BLaER1 treated with 17β-estradiol and CSF1 and Interleukin-3, amounts not matched to agents 10 nM and 100 nM (cell line): ENCODE results near the gene TMEM63C.

ENCODE experiments used
- H3K27ac ChIP-seq, 11 experiments: shearing (Covaris generic); formaldehyde crosslinking; 2 replicates each; pipeline ENCODE4 v1.8.1; 2022
- H3K27me3 ChIP-seq, 11 experiments: shearing (Covaris generic); formaldehyde crosslinking; 2 replicates each; pipeline ENCODE4 v1.8.1; 2022
- H3K36me3 ChIP-seq, 11 experiments: shearing (Covaris generic); formaldehyde crosslinking; 2 replicates each; pipeline ENCODE4 v1.8.1; 2022
- H3K4me1 ChIP-seq, 10 experiments: shearing (Covaris generic); formaldehyde crosslinking; 2 replicates each; pipeline ENCODE4 v1.8.1; 2022
- H3K4me2 ChIP-seq, 11 experiments: shearing (Covaris generic); formaldehyde crosslinking; 2 replicates each; pipeline ENCODE4 v1.8.1; 2022
- H3K4me3 ChIP-seq, 10 experiments: shearing (Covaris generic); formaldehyde crosslinking; 2 replicates each; pipeline ENCODE4 v1.8.1; 2022
- H3K9ac ChIP-seq, 11 experiments: shearing (Covaris generic); formaldehyde crosslinking; 2 replicates each; pipeline ENCODE4 v1.8.1; 2022
- H3K9me3 ChIP-seq, 11 experiments: shearing (Covaris generic); formaldehyde crosslinking; replicated peaks in 1 of 11; 2 replicates each; pipeline ENCODE4 v1.8.1; 2022
- H4K20me1 ChIP-seq, 11 experiments: shearing (Covaris generic); formaldehyde crosslinking; 2 replicates each; pipeline ENCODE4 v1.8.1; 2022
- Cebpa-rat ChIP-seq, 11 experiments: shearing (Covaris generic); IDR thresholded peaks; 2 replicates each; pipeline ENCODE4 v1.8.1; 2022

TMEM63C gene

GRCh38 chr14:77303417-77304156 lies 122.0 kb downstream of the TMEM63C start:
- H3K4me2 ChIP-seq, result peak overlapping the region in 4 of 11 experiments; percentile 30 to 68 (median 65); a peak in 7 of 22 replicates
- H3K27me3 ChIP-seq, result no peaks in the 10 kb centered on the region
- H4K20me1 ChIP-seq, result peaks cover 0 to 10% (median 0%) of the 10 kb centered on the region in 11 experiments; a peak in 2 of 22 replicates
- no peak for TF ChIP-seq Cebpa-rat (IDR thresholded peaks at IDR 0.05)
- H3K9me3 ChIP-seq, result no peaks in the 10 kb centered on the region
- H3K4me3 ChIP-seq, result no peak overlapping the region
- H3K36me3 ChIP-seq, result peaks cover 0 to 25% (median 8%) of the 10 kb centered on the region in 11 experiments; a peak in 12 of 22 replicates
- H3K9ac ChIP-seq, result peak overlapping the region in 2 of 11 experiments; percentile 7 to 18; a peak in 2 of 22 replicates
- H3K27ac ChIP-seq, result peak overlapping the region in 4 of 11 experiments; percentile 5 to 71 (median 40); a peak in 5 of 22 replicates
- H3K4me1 ChIP-seq, result peaks cover 0 to 27% (median 0%) of the 10 kb centered on the region in 10 experiments; a peak in 8 of 20 replicates

- no peak overlapping the region for H3K27ac ChIP-seq
- H3K4me2 ChIP-seq, result no peak overlapping the region
- peaks cover 0 to 35% (median 7%) of the 10 kb centered on the region in 10 experiments; a peak in 12 of 20 replicates for H3K4me1 ChIP-seq
- peaks cover 0 to 24% (median 4%) of the 10 kb centered on the region in 11 experiments; a peak in 8 of 22 replicates for H3K36me3 ChIP-seq
- no peak overlapping the region for H3K4me3 ChIP-seq
- no peak overlapping the region for H3K9ac ChIP-seq
- H4K20me1 ChIP-seq, result peaks cover 0 to 10% (median 0%) of the 10 kb centered on the region in 11 experiments; a peak in 1 of 22 replicates
- H3K9me3 ChIP-seq, result no peaks in the 10 kb centered on the region
- no peak for TF ChIP-seq Cebpa-rat (IDR thresholded peaks at IDR 0.05)
- H3K27me3 ChIP-seq, result no peaks in the 10 kb centered on the region
Measured at GRCh38 chr14:77305696-77306095, 124.1 kb downstream of the TMEM63C start.

GRCh38 chr14:77306416-77306815 lies 124.8 kb downstream of the TMEM63C start:
- no peaks in the 10 kb centered on the region for H3K27me3 ChIP-seq
- H3K9me3 ChIP-seq, result no peaks in the 10 kb centered on the region
- H3K36me3 ChIP-seq, result peaks cover 0 to 24% (median 4%) of the 10 kb centered on the region in 11 experiments; a peak in 8 of 22 replicates
- H3K9ac ChIP-seq, result no peak overlapping the region
- peaks cover 0 to 10% (median 0%) of the 10 kb centered on the region in 11 experiments; a peak in 1 of 22 replicates for H4K20me1 ChIP-seq
- H3K4me2 ChIP-seq, result no peak overlapping the region
- H3K27ac ChIP-seq, result no peak overlapping the region
- TF ChIP-seq Cebpa-rat (IDR thresholded peaks at IDR 0.05), result no peak
- H3K4me3 ChIP-seq, result no peak overlapping the region
- H3K4me1 ChIP-seq, result peaks cover 0 to 35% (median 7%) of the 10 kb centered on the region in 10 experiments; a peak in 12 of 20 replicates

- Histone ChIP-seq H3K27ac (no peak overlapping the region), H3K4me1 (peaks cover 0 to 35% (median 7%) of the 10 kb centered on the region in 10 experiments; a peak in 12 of 20 replicates), H3K4me2 (no peak overlapping the region)
Measured at GRCh38 chr14:77306851-77307496, 125.4 kb downstream of the TMEM63C start.

More at GRCh38 chr14:77306851-77307496, 125.4 kb downstream of the TMEM63C start:
- Histone ChIP-seq H3K27me3 (no peaks in the 10 kb centered on the region), H4K20me1 (peaks cover 0 to 10% (median 0%) of the 10 kb centered on the region in 11 experiments; a peak in 1 of 22 replicates), H3K9me3 (no peaks in the 10 kb centered on the region), H3K9ac (no peak overlapping the region), H3K4me3 (no peak overlapping the region), H3K36me3 (peaks cover 0 to 21% (median 4%) of the 10 kb centered on the region in 11 experiments; a peak in 8 of 22 replicates)
- no peak for TF ChIP-seq Cebpa-rat (IDR thresholded peaks at IDR 0.05)
